ENCODE data around the gene ZFP36L1.

The ZFP36L1 gene

GRCh38 chr14:68820119-68820518 is 27.3 kb upstream of the ZFP36L1 start:
- WGBS (ENCODE audit: extremely low coverage, insufficient coverage, low lambda C conversion rate) = no CpG with 5 or more reads among the region's 9 CpGs
- H3K4me3 ChIP-seq (ENCODE audit: low read length) = no peak overlapping the region
- H3K18ac ChIP-seq (ENCODE audit: low read length) = no peak overlapping the region
- DNase-seq = no peak
- H2BK5ac ChIP-seq (ENCODE audit: low read length) = no peak overlapping the region
- H3K4me1 ChIP-seq (ENCODE audit: control insufficient read depth, low read depth, low read length) = peaks cover 7% of the 10 kb centered on the region
- H2BK120ac ChIP-seq (ENCODE audit: low read depth, low read length) = no peak overlapping the region
- H3K56ac ChIP-seq (ENCODE audit: low read length) = no peak overlapping the region
- no peak overlapping the region for H3K23ac ChIP-seq (ENCODE audit: low read length)
- H3K4me2 ChIP-seq (ENCODE audit: low read length) = no peak overlapping the region
- H3K36me3 ChIP-seq (ENCODE audit: control insufficient read depth, insufficient read depth, low read length) = no peaks in the 10 kb centered on the region
- H3K27me3 ChIP-seq (ENCODE audit: insufficient read depth, low read length, poor library complexity) = no peaks in the 10 kb centered on the region
- no peak overlapping the region for H3K9ac ChIP-seq (ENCODE audit: low read length)
- no peak overlapping the region for H2BK15ac ChIP-seq (replicated peaks; ENCODE audit: low read depth)
- no peak overlapping the region for H2AK5ac ChIP-seq (ENCODE audit: low read length)
- no peak overlapping the region for H4K8ac ChIP-seq (ENCODE audit: low read depth, low read length)
- no peaks in the 10 kb centered on the region for H3K79me2 ChIP-seq (ENCODE audit: control insufficient read depth, insufficient read depth, low read length)
- H3K79me1 ChIP-seq (ENCODE audit: low read length) = peaks cover 2% of the 10 kb centered on the region
- H3K27ac ChIP-seq (ENCODE audit: low read depth, low read length) = no peak overlapping the region
- H4K5ac ChIP-seq (ENCODE audit: low read length) = no peak overlapping the region
- H3K4ac ChIP-seq (ENCODE audit: low read depth, low read length) = no peak overlapping the region

GRCh38 chr14:68819260-68819691 is 26.4 kb upstream of the ZFP36L1 start:
- no peak overlapping the region for H2BK120ac ChIP-seq (ENCODE audit: low read depth, low read length)
- H3K4me2 ChIP-seq (ENCODE audit: low read length) = no peak overlapping the region
- no peaks in the 10 kb centered on the region for H3K27me3 ChIP-seq (ENCODE audit: insufficient read depth, low read length, poor library complexity)
- no peak overlapping the region for H3K9ac ChIP-seq (ENCODE audit: low read length)
- H3K4me3 ChIP-seq (ENCODE audit: low read length) = no peak overlapping the region
- no peak overlapping the region for H4K5ac ChIP-seq (ENCODE audit: low read length)
- no peak overlapping the region for H2AK5ac ChIP-seq (ENCODE audit: low read length)
- H3K36me3 ChIP-seq (ENCODE audit: control insufficient read depth, insufficient read depth, low read length) = no peaks in the 10 kb centered on the region
- no peak overlapping the region for H4K8ac ChIP-seq (ENCODE audit: low read depth, low read length)
- DNase-seq = peak; percentile 92
- H3K4ac ChIP-seq (ENCODE audit: low read depth, low read length) = no peak overlapping the region
- no peak overlapping the region for H2BK5ac ChIP-seq (ENCODE audit: low read length)
- H3K27ac ChIP-seq (ENCODE audit: low read depth, low read length) = no peak overlapping the region
- no peak overlapping the region for H3K18ac ChIP-seq (ENCODE audit: low read length)
- H3K4me1 ChIP-seq (ENCODE audit: control insufficient read depth, low read depth, low read length) = peaks cover 13% of the 10 kb centered on the region
- no peak overlapping the region for H3K23ac ChIP-seq (ENCODE audit: low read length)
- H3K79me1 ChIP-seq (ENCODE audit: low read length) = peaks cover 2% of the 10 kb centered on the region
- no peaks in the 10 kb centered on the region for H3K79me2 ChIP-seq (ENCODE audit: control insufficient read depth, insufficient read depth, low read length)
- H3K56ac ChIP-seq (ENCODE audit: low read length) = peak overlapping the region; percentile 10
- no peak overlapping the region for H2BK15ac ChIP-seq (replicated peaks; ENCODE audit: low read depth)
- WGBS (ENCODE audit: extremely low coverage, insufficient coverage, low lambda C conversion rate) = no CpG with 5 or more reads among the region's 10 CpGs

GRCh38 chr14:68817506-68818212 is 24.8 kb upstream of the ZFP36L1 start:
- no peak overlapping the region for H2BK5ac ChIP-seq (ENCODE audit: low read length)
- no peak for DNase-seq
- no peak overlapping the region for H2BK15ac ChIP-seq (replicated peaks; ENCODE audit: low read depth)
- H3K18ac ChIP-seq (ENCODE audit: low read length) = no peak overlapping the region
- H3K23ac ChIP-seq (ENCODE audit: low read length) = no peak overlapping the region
- no peak overlapping the region for H3K9ac ChIP-seq (ENCODE audit: low read length)
- H2AK5ac ChIP-seq (ENCODE audit: low read length) = no peak overlapping the region
- no peaks in the 10 kb centered on the region for H3K36me3 ChIP-seq (ENCODE audit: control insufficient read depth, insufficient read depth, low read length)
- no peak overlapping the region for H3K4me2 ChIP-seq (ENCODE audit: low read length)
- no peak overlapping the region for H3K27ac ChIP-seq (ENCODE audit: low read depth, low read length)
- H3K79me2 ChIP-seq (ENCODE audit: control insufficient read depth, insufficient read depth, low read length) = no peaks in the 10 kb centered on the region
- no peak overlapping the region for H2BK120ac ChIP-seq (ENCODE audit: low read depth, low read length)
- H3K4me1 ChIP-seq (ENCODE audit: control insufficient read depth, low read depth, low read length) = peaks cover 19% of the 10 kb centered on the region
- no peak overlapping the region for H3K4ac ChIP-seq (ENCODE audit: low read depth, low read length)
- no peak overlapping the region for H4K8ac ChIP-seq (ENCODE audit: low read depth, low read length)
- no peaks in the 10 kb centered on the region for H3K27me3 ChIP-seq (ENCODE audit: insufficient read depth, low read length, poor library complexity)
- no peak overlapping the region for H3K56ac ChIP-seq (ENCODE audit: low read length)
- WGBS (ENCODE audit: extremely low coverage, insufficient coverage, low lambda C conversion rate) = no CpG with 5 or more reads among the region's 3 CpGs
- H4K5ac ChIP-seq (ENCODE audit: low read length) = no peak overlapping the region
- H3K79me1 ChIP-seq (ENCODE audit: low read length) = peaks cover 2% of the 10 kb centered on the region
- H3K4me3 ChIP-seq (ENCODE audit: low read length) = no peak overlapping the region

GRCh38 chr14:68816943-68817430 is 24.1 kb upstream of the ZFP36L1 start:
- peak overlapping the region; percentile 46 for H3K56ac ChIP-seq (ENCODE audit: low read length)
- no peaks in the 10 kb centered on the region for H3K27me3 ChIP-seq (ENCODE audit: insufficient read depth, low read length, poor library complexity)
- no peak overlapping the region for H2BK5ac ChIP-seq (ENCODE audit: low read length)
- H3K4ac ChIP-seq (ENCODE audit: low read depth, low read length) = no peak overlapping the region
- H3K36me3 ChIP-seq (ENCODE audit: control insufficient read depth, insufficient read depth, low read length) = no peaks in the 10 kb centered on the region
- H3K23ac ChIP-seq (ENCODE audit: low read length) = no peak overlapping the region
- H3K4me1 ChIP-seq (ENCODE audit: control insufficient read depth, low read depth, low read length) = peaks cover 19% of the 10 kb centered on the region
- no peak overlapping the region for H2BK120ac ChIP-seq (ENCODE audit: low read depth, low read length)
- no peak overlapping the region for H3K4me3 ChIP-seq (ENCODE audit: low read length)
- H2BK15ac ChIP-seq (replicated peaks; ENCODE audit: low read depth) = no peak overlapping the region
- H3K79me2 ChIP-seq (ENCODE audit: control insufficient read depth, insufficient read depth, low read length) = no peaks in the 10 kb centered on the region
- no peak for DNase-seq
- no peak overlapping the region for H3K27ac ChIP-seq (ENCODE audit: low read depth, low read length)
- H3K79me1 ChIP-seq (ENCODE audit: low read length) = peaks cover 2% of the 10 kb centered on the region
- no peak overlapping the region for H4K5ac ChIP-seq (ENCODE audit: low read length)
- H3K4me2 ChIP-seq (ENCODE audit: low read length) = no peak overlapping the region
- no peak overlapping the region for H3K18ac ChIP-seq (ENCODE audit: low read length)
- H2AK5ac ChIP-seq (ENCODE audit: low read length) = no peak overlapping the region
- H4K8ac ChIP-seq (ENCODE audit: low read depth, low read length) = no peak overlapping the region
- no CpG with 5 or more reads among the region's 13 CpGs for WGBS (ENCODE audit: extremely low coverage, insufficient coverage, low lambda C conversion rate)
- peak overlapping the region; percentile 8 for H3K9ac ChIP-seq (ENCODE audit: low read length)

GRCh38 chr14:68816183-68816942 is 23.5 kb upstream of the ZFP36L1 start:
- peaks cover 19% of the 10 kb centered on the region for H3K4me1 ChIP-seq (ENCODE audit: control insufficient read depth, low read depth, low read length)
- no CpG with 5 or more reads among the region's 82 CpGs for WGBS (ENCODE audit: extremely low coverage, insufficient coverage, low lambda C conversion rate)

More at GRCh38 chr14:68816183-68816942, 23.5 kb upstream of the ZFP36L1 start:
- H3K9ac ChIP-seq (ENCODE audit: low read length) = peak overlapping the region; percentile 71
- H2BK5ac ChIP-seq (ENCODE audit: low read length) = peak overlapping the region; percentile 21
- peak overlapping the region; percentile 51 for H3K23ac ChIP-seq (ENCODE audit: low read length)
- H4K8ac ChIP-seq (ENCODE audit: low read depth, low read length) = peak overlapping the region; percentile 77
- H3K79me1 ChIP-seq (ENCODE audit: low read length) = peaks cover 2% of the 10 kb centered on the region
- peak; percentile 93 for DNase-seq
- H2AK5ac ChIP-seq (ENCODE audit: low read length) = no peak overlapping the region
- no peaks in the 10 kb centered on the region for H3K79me2 ChIP-seq (ENCODE audit: control insufficient read depth, insufficient read depth, low read length)
- H3K27ac ChIP-seq (ENCODE audit: low read depth, low read length) = peak overlapping the region; percentile 73
- H3K27me3 ChIP-seq (ENCODE audit: insufficient read depth, low read length, poor library complexity) = no peaks in the 10 kb centered on the region
- no peaks in the 10 kb centered on the region for H3K36me3 ChIP-seq (ENCODE audit: control insufficient read depth, insufficient read depth, low read length)
- peak overlapping the region; percentile 63 for H3K18ac ChIP-seq (ENCODE audit: low read length)
- H2BK120ac ChIP-seq (ENCODE audit: low read depth, low read length) = peak overlapping the region; percentile 1
- no peak overlapping the region for H3K4me3 ChIP-seq (ENCODE audit: low read length)
- H4K5ac ChIP-seq (ENCODE audit: low read length) = no peak overlapping the region
- H3K4ac ChIP-seq (ENCODE audit: low read depth, low read length) = peak overlapping the region; percentile 64
- H3K4me2 ChIP-seq (ENCODE audit: low read length) = peak overlapping the region; percentile 21
- H2BK15ac ChIP-seq (replicated peaks; ENCODE audit: low read depth) = no peak overlapping the region
- H3K56ac ChIP-seq (ENCODE audit: low read length) = peak overlapping the region; percentile 80

All from mesendoderm (in vitro differentiated cells).